Hepatocyte (in vitro differentiated cells): ENCODE data around the gene GABRA4. TPM values are rescaled to one million over a fixed set of nuclear protein-coding genes. Genes with fewer than 3 reads are reported as not detected.

Source experiments
- DNase-seq: peaks from one replicate; pipeline ENCODE4 v3.0.0-alpha.2; 2016; ENCODE audit warnings: low spot score
- H2AFZ ChIP-seq: fragments of 200-600 bp; sonication (generic); 2 replicates; pipeline ENCODE4 v1.6.0; 2016; ENCODE audit warnings: antibody characterized with exemption, mild to moderate bottlenecking
- H3K27ac ChIP-seq: fragments of 200-600 bp; sonication (generic); 2 replicates; pipeline ENCODE4 v1.5.1; 2016; ENCODE audit warnings: mild to moderate bottlenecking
- H3K27me3 ChIP-seq: fragments of 200-600 bp; sonication (generic); 2 replicates; pipeline ENCODE4 v1.6.1; 2016
- H3K36me3 ChIP-seq: fragments of 200-600 bp; sonication (generic); replicated peaks from 2 replicates; pipeline ENCODE4 v1.5.1; 2016; ENCODE audit warnings: low read depth; ENCODE audit not compliant: insufficient read depth
- H3K4me1 ChIP-seq: fragments of 200-600 bp; sonication (generic); 2 replicates; pipeline ENCODE4 v1.5.1; 2016; ENCODE audit warnings: mild to moderate bottlenecking, moderate library complexity; ENCODE audit not compliant: insufficient read depth
- H3K4me2 ChIP-seq: fragments of 200-600 bp; sonication (generic); 2 replicates; pipeline ENCODE4 v1.6.0; 2016
- H3K4me3 ChIP-seq: fragments of 200-600 bp; sonication (generic); 2 replicates; pipeline ENCODE4 v1.5.1; 2016; ENCODE audit warnings: mild to moderate bottlenecking
- H3K79me2 ChIP-seq: fragments of 200-600 bp; sonication (generic); 2 replicates; pipeline ENCODE4 v1.6.0; 2017; ENCODE audit warnings: mild to moderate bottlenecking
- H3K9me2 ChIP-seq: fragments of 200-600 bp; sonication (generic); replicated peaks from 2 replicates; pipeline ENCODE4 v1.6.0; 2017; ENCODE audit warnings: mild to moderate bottlenecking; ENCODE audit not compliant: insufficient read depth
- H3K9me3 ChIP-seq: fragments of 200-600 bp; sonication (generic); 2 replicates; pipeline ENCODE4 v1.5.1; 2016; ENCODE audit warnings: low read depth, mild to moderate bottlenecking
- H4K20me1 ChIP-seq: fragments of 200-600 bp; sonication (generic); 2 replicates; pipeline ENCODE4 v1.6.0; 2016; ENCODE audit warnings: mild to moderate bottlenecking; ENCODE audit not compliant: insufficient read depth, poor library complexity, severe bottlenecking
- CTCF ChIP-seq: fragments of 200-600 bp; sonication (generic); IDR thresholded peaks from 2 replicates; pipeline ENCODE4 v1.5.1; 2016; ENCODE audit warnings: antibody characterized with exemption, mild to moderate bottlenecking; ENCODE audit not compliant: poor library complexity
- EZH2 ChIP-seq: fragments of 200-600 bp; sonication (generic); IDR thresholded peaks from 2 replicates; pipeline ENCODE4 v1.6.1; 2016; ENCODE audit warnings: antibody characterized with exemption, mild to moderate bottlenecking, borderline replicate concordance
- EZH2phosphoT487 ChIP-seq: fragments of 200-600 bp; sonication (generic); IDR thresholded peaks from one replicate; pipeline ENCODE4 v1.6.1; 2018; ENCODE audit warnings: antibody characterized with exemption, mild to moderate bottlenecking, low read depth, moderate library complexity; ENCODE audit not compliant: unreplicated experiment, severe bottlenecking
- WGBS: methylation state at CpG from one replicate; pipeline ENCODE4 v1.1.6; 2016; ENCODE audit warnings: low lambda C conversion rate; ENCODE audit errors: missing lambda C conversion rate; 5-methylcytosine and 5-hydroxymethylcytosine counted together
- polyA plus RNA-seq: library from polyadenylated mRNA; unstranded; fragments of >200 nt; fragmentation: Nextera tagmentation; extraction: Ambion mirVana; gene quantifications from 2 replicates; pipeline ENCODE4 v1.2.1, GENCODE V29; 2016
- total RNA-seq: library from RNA; depleted of rRNA; stranded (reverse); fragments of >200 nt; gene quantifications from 2 replicates; pipeline ENCODE4 v1.2.3, GENCODE V29; 2014

Gene GABRA4
- total and polyA plus RNA-seq, 2 experiments from 2014 or later, result 0.27 to 0.73 TPM

DNA sequence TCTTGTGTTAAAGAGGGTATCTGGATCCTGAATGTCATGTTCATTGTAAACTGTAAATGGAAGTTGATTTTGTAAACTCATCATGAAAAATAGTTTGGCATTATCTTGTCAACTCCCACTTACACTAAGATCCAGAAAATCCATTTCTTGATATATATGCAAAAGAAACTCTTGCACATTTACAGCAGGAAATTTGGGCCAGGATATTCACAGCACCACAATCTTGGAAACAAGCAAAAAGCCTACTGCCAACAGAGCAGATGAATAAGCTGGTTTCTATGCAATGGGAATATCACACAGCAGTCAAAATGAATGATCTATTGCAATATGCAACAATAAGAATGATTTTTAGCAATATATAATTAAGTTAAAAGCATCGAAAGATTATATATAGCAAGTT is 8.6 kb downstream of the GABRA4 start:
- TF ChIP-seq EZH2 (no peak), CTCF (no peak), EZH2phosphoT487 (no peak)
- WGBS, result 88% methylated on average over 1 of the region's 1 CpG
- DNase-seq, result no peak

GRCh38 chr4:46980851-46981250 is 12.5 kb downstream of the GABRA4 start:
- no peaks in the 10 kb centered on the region for H3K36me3 ChIP-seq
- DNase-seq, result no peak

More for the DNA sequence above, 8.6 kb downstream of the GABRA4 start:
- H3K36me3 ChIP-seq, result no peaks in the 10 kb centered on the region
- H3K27me3 ChIP-seq, result peaks cover 3% of the 10 kb centered on the region
- H3K4me3 ChIP-seq, result no peak overlapping the region
- H3K27ac ChIP-seq, result no peak overlapping the region
- H3K79me2 ChIP-seq, result no peaks in the 10 kb centered on the region
- H3K9me2 ChIP-seq, result no peaks in the 10 kb centered on the region
- no peak overlapping the region for H2AFZ ChIP-seq
- H3K9me3 ChIP-seq, result no peaks in the 10 kb centered on the region
- no peak overlapping the region for H3K4me2 ChIP-seq
- H4K20me1 ChIP-seq, result no peaks in the 10 kb centered on the region
- H3K4me1 ChIP-seq, result no peaks in the 10 kb centered on the region

GRCh38 chr4:46979726-46980125 is 13.7 kb downstream of the GABRA4 start:
- Histone ChIP-seq H2AFZ (no peak overlapping the region), H3K36me3 (no peaks in the 10 kb centered on the region), H3K9me3 (no peaks in the 10 kb centered on the region), H3K4me2 (no peak overlapping the region), H3K27ac (no peak overlapping the region), H3K79me2 (no peaks in the 10 kb centered on the region), H3K4me1 (no peaks in the 10 kb centered on the region), H3K9me2 (no peaks in the 10 kb centered on the region), H4K20me1 (no peaks in the 10 kb centered on the region), H3K27me3 (peaks cover 3% of the 10 kb centered on the region), H3K4me3 (no peak overlapping the region)
- 78% methylated on average over 4 of the region's 4 CpGs for WGBS
- TF ChIP-seq EZH2phosphoT487 (no peak), EZH2 (no peak), CTCF (no peak)
- no peak for DNase-seq

More at GRCh38 chr4:46980851-46981250, 12.5 kb downstream of the GABRA4 start:
- TF ChIP-seq EZH2 (no peak), CTCF (no peak), EZH2phosphoT487 (no peak)
- H3K27me3 ChIP-seq, result peaks cover 3% of the 10 kb centered on the region
- no peaks in the 10 kb centered on the region for H3K9me2 ChIP-seq
- no peak overlapping the region for H3K27ac ChIP-seq
- H3K4me1 ChIP-seq, result no peaks in the 10 kb centered on the region
- 81% methylated on average over 4 of the region's 4 CpGs for WGBS
- no peak overlapping the region for H2AFZ ChIP-seq
- no peak overlapping the region for H3K4me3 ChIP-seq
- H4K20me1 ChIP-seq, result no peaks in the 10 kb centered on the region
- no peak overlapping the region for H3K4me2 ChIP-seq
- no peaks in the 10 kb centered on the region for H3K79me2 ChIP-seq
- H3K9me3 ChIP-seq, result no peaks in the 10 kb centered on the region

DNA sequence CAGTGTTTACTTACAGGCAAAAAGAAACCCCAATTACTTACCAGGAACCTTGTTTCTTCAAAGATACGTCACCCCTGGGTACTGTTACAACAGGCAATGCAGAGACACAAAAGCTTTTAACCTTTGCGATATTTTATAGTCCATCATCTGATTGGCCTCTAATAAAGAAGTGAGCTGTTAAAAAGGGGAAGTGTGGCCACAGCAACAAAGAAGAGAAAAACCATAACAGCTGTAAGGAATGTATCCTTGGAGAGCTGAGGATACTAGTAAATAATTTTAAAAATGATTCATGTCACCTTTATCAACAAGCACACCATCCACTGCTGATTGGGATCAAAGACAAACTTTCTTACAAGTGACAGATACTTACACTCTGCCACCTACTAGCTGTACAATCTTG is 14.1 kb downstream of the GABRA4 start:
- Histone ChIP-seq H3K9me3 (no peaks in the 10 kb centered on the region), H3K27ac (no peak overlapping the region), H3K9me2 (no peaks in the 10 kb centered on the region), H3K27me3 (peaks cover 1% of the 10 kb centered on the region), H4K20me1 (no peaks in the 10 kb centered on the region), H3K4me2 (no peak overlapping the region), H3K36me3 (no peaks in the 10 kb centered on the region), H3K4me3 (no peak overlapping the region), H2AFZ (no peak overlapping the region), H3K4me1 (no peaks in the 10 kb centered on the region), H3K79me2 (no peaks in the 10 kb centered on the region)
- no peak for DNase-seq
- 82% methylated on average over 2 of the region's 2 CpGs for WGBS
- TF ChIP-seq EZH2 (no peak), CTCF (no peak), EZH2phosphoT487 (no peak)
